Measurements from ENCODE around the gene GSTCD. TPM values are rescaled to one million over a fixed set of nuclear protein-coding genes. Genes with fewer than 3 reads are reported as not detected.
A peak's percentile ranks its signal among the peaks of the same experiment; 100 is the strongest.

Gene GSTCD
- total RNA-seq, 1 experiment from 2014 or later: 17.9 TPM

DNA sequence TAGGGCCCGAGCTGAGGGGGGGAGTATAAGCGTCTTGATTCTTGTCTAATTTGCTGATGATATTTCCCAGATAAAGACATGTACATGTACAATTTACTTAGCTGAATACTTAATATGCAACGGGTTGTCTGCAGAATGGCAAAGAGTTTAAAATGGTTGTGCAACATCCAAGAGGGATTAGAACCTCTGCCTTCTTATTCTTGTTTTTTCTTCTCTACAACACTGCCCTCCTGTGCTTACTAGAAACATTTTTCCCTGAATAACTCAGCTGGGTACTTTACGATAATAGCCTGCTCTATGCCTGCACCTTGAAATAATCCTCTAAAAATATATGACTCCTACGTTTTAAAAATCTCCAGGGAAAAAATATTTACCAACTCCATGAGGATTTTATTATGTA, 41.9 kb upstream of the GSTCD start:
- no peak overlapping the region for H2AK5ac ChIP-seq (ENCODE audit: insufficient read length, low read length)
- H4K8ac ChIP-seq (replicated peaks; ENCODE audit: insufficient read length, low read depth, low read length): no peak overlapping the region
- no peak overlapping the region for H3K4ac ChIP-seq (ENCODE audit: low read depth, low read length)
- H2BK12ac ChIP-seq (ENCODE audit: insufficient read length, low read depth, low read length): no peak overlapping the region
- Mint-ChIP-seq H3K36me3 (ENCODE audit: insufficient read depth in 1 of 3, low read depth in 3 of 3) (no peaks in the 10 kb centered on the region), H3K9me3 (no peaks in the 10 kb centered on the region), H3K4me1 (no peaks in the 10 kb centered on the region), H3K27ac (no peak overlapping the region), H3K27me3 (ENCODE audit: low read depth) (peaks cover 3% of the 10 kb centered on the region), H3K4me3 (no peak overlapping the region)
- H3K9ac ChIP-seq (ENCODE audit: extremely low read depth, insufficient read length, low read length): no peak overlapping the region
- H2AFZ ChIP-seq (ENCODE audit: low read length): no peak overlapping the region
- no peak overlapping the region for H2BK120ac ChIP-seq (ENCODE audit: low read depth, low read length, poor library complexity, severe bottlenecking)
- no peak overlapping the region for H3K18ac ChIP-seq (ENCODE audit: insufficient read length, low read depth, low read length)
- no peak overlapping the region for H3T11ph ChIP-seq (ENCODE audit: low read length)
- H3K79me2 ChIP-seq (ENCODE audit: insufficient read depth, low read length): no peaks in the 10 kb centered on the region
- no peaks in the 10 kb centered on the region for H3K79me1 ChIP-seq (ENCODE audit: insufficient read depth, low read depth, low read length, poor library complexity, severe bottlenecking)
- no peaks in the 10 kb centered on the region for H3K4me1 ChIP-seq (ENCODE audit: insufficient read depth, low read length)
- no peak overlapping the region for H3K14ac ChIP-seq (ENCODE audit: insufficient read depth, low read length)
- no peaks in the 10 kb centered on the region for H3K27me3 ChIP-seq (ENCODE audit: insufficient read depth, low read length)
- H3K9me3 ChIP-seq (ENCODE audit: control insufficient read depth, low read depth, low read length): no peaks in the 10 kb centered on the region
- H3K56ac ChIP-seq (ENCODE audit: insufficient read length, low read depth, low read length): no peak overlapping the region
- H3K27ac ChIP-seq (ENCODE audit: insufficient read length, low read depth, low read length): no peak overlapping the region
- no peak overlapping the region for H2BK15ac ChIP-seq (ENCODE audit: low read depth, low read length)
- H4K91ac ChIP-seq (ENCODE audit: insufficient read length, low read depth, low read length): no peak overlapping the region
- no peak overlapping the region for H3K23ac ChIP-seq (ENCODE audit: insufficient read length, low read depth, low read length)
- H4K5ac ChIP-seq (ENCODE audit: insufficient read length, low read depth, low read length): no peak overlapping the region
- DNase-seq: no peak
- no peak overlapping the region for H2BK5ac ChIP-seq (ENCODE audit: insufficient read length, low read length)
- no peaks in the 10 kb centered on the region for H4K20me1 ChIP-seq (ENCODE audit: control insufficient read depth, insufficient read depth, insufficient read length)
- TF ChIP-seq, protein P1, sequence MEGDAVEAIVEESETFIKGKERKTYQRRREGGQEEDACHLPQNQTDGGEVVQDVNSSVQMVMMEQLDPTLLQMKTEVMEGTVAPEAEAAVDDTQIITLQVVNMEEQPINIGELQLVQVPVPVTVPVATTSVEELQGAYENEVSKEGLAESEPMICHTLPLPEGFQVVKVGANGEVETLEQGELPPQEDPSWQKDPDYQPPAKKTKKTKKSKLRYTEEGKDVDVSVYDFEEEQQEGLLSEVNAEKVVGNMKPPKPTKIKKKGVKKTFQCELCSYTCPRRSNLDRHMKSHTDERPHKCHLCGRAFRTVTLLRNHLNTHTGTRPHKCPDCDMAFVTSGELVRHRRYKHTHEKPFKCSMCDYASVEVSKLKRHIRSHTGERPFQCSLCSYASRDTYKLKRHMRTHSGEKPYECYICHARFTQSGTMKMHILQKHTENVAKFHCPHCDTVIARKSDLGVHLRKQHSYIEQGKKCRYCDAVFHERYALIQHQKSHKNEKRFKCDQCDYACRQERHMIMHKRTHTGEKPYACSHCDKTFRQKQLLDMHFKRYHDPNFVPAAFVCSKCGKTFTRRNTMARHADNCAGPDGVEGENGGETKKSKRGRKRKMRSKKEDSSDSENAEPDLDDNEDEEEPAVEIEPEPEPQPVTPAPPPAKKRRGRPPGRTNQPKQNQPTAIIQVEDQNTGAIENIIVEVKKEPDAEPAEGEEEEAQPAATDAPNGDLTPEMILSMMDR (conservative IDR thresholded peaks at IDR 0.05): peak; percentile 60
- H3K4me2 ChIP-seq (ENCODE audit: insufficient read depth, insufficient read length, low read length): no peak overlapping the region
- H2BK20ac ChIP-seq (ENCODE audit: low read depth, low read length, poor library complexity, severe bottlenecking): no peak overlapping the region
- no peaks in the 10 kb centered on the region for H3K23me2 ChIP-seq (ENCODE audit: insufficient read length, low read depth, low read length, poor library complexity, severe bottlenecking)
- no CpG with 5 or more reads among the region's 5 CpGs for WGBS (ENCODE audit: extremely low coverage, insufficient read length, low lambda C conversion rate)
